Testis (tissue), 2 donors: ENCODE data around the gene TDRD12.

ENCODE experiments used
- POLR2A ChIP-seq: fragments of 450-650 bp; IDR thresholded peaks from one replicate; pipeline ENCODE4 v1.6.1; 2017; ENCODE audit warnings: antibody characterized with exemption, mild to moderate bottlenecking, moderate library complexity
- TF ChIP-seq, protein P1 (sequence below), 3 experiments: fragments of 450-650 bp in 2 of 3; fragments of 200-600 bp in 1 of 3; sonication (generic) in 1 of 3; IDR thresholded peaks; one replicate each; pipeline ENCODE4 v1.5.1; 2016 to 2019; ENCODE audit warnings: antibody characterized with exemption in 3 of 3, mild to moderate bottlenecking in 2 of 3, moderate library complexity in 1 of 3

GRCh38 chr19:32702010-32702409 lies 17.6 kb upstream of the TDRD12 start:
- TF ChIP-seq, protein P1, sequence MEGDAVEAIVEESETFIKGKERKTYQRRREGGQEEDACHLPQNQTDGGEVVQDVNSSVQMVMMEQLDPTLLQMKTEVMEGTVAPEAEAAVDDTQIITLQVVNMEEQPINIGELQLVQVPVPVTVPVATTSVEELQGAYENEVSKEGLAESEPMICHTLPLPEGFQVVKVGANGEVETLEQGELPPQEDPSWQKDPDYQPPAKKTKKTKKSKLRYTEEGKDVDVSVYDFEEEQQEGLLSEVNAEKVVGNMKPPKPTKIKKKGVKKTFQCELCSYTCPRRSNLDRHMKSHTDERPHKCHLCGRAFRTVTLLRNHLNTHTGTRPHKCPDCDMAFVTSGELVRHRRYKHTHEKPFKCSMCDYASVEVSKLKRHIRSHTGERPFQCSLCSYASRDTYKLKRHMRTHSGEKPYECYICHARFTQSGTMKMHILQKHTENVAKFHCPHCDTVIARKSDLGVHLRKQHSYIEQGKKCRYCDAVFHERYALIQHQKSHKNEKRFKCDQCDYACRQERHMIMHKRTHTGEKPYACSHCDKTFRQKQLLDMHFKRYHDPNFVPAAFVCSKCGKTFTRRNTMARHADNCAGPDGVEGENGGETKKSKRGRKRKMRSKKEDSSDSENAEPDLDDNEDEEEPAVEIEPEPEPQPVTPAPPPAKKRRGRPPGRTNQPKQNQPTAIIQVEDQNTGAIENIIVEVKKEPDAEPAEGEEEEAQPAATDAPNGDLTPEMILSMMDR (IDR thresholded peaks at IDR 0.05), result no peak
- no peak for TF ChIP-seq POLR2A
